8988T (cell line): ENCODE results near the gene RALGAPB.
"Not testable (repeated sequence)": the region's sequence is repeated elsewhere in the genome, so short reads cannot be mapped to it uniquely, and the experiment has no call there.

ENCODE experiments used
- DNase-seq: peaks from one replicate; pipeline ENCODE4 v3.0.0; 2011

The RALGAPB gene

GRCh38 chr20:38499366-38499765 lies 26.7 kb downstream of the RALGAPB start:
- DNase-seq, result no peak

- DNase-seq, result no peak
Measured at GRCh38 chr20:38501858-38502436, 29.3 kb downstream of the RALGAPB start.

GRCh38 chr20:38504368-38505090 lies 31.9 kb downstream of the RALGAPB start:
- DNase-seq, result no peak

- DNase-seq, result no peak
Measured at GRCh38 chr20:38505091-38505455, 32.4 kb downstream of the RALGAPB start.

GRCh38 chr20:38511726-38512125 lies 39.1 kb downstream of the RALGAPB start:
- not testable (repeated sequence) for DNase-seq

GRCh38 chr20:38514185-38514584 lies 41.5 kb downstream of the RALGAPB start:
- no peak for DNase-seq

- no peak for DNase-seq
Measured at GRCh38 chr20:38514947-38515346, 42.3 kb downstream of the RALGAPB start.

GRCh38 chr20:38515631-38516030 lies 43.0 kb downstream of the RALGAPB start:
- no peak for DNase-seq

GRCh38 chr20:38519426-38519825 lies 46.8 kb downstream of the RALGAPB start:
- no peak for DNase-seq

- DNase-seq, result no peak
Measured at GRCh38 chr20:38520261-38520660, 47.6 kb downstream of the RALGAPB start.

- no peak for DNase-seq
Measured at GRCh38 chr20:38523697-38524096, 51.1 kb downstream of the RALGAPB start.

- no peak for DNase-seq
Measured at GRCh38 chr20:38528167-38528566, 55.5 kb downstream of the RALGAPB start.

GRCh38 chr20:38531021-38531420 lies 58.4 kb downstream of the RALGAPB start:
- DNase-seq, result no peak

- no peak for DNase-seq
Measured at GRCh38 chr20:38534756-38535155, 62.1 kb downstream of the RALGAPB start.

GRCh38 chr20:38536310-38536709 lies 63.7 kb downstream of the RALGAPB start:
- no peak for DNase-seq

GRCh38 chr20:38537176-38537575 lies 64.5 kb downstream of the RALGAPB start:
- no peak for DNase-seq

GRCh38 chr20:38538789-38539188 lies 66.1 kb downstream of the RALGAPB start:
- no peak for DNase-seq

- no peak for DNase-seq
Measured at GRCh38 chr20:38543014-38543906, 70.6 kb downstream of the RALGAPB start.

GRCh38 chr20:38545771-38546170 lies 73.1 kb downstream of the RALGAPB start:
- DNase-seq, result no peak

GRCh38 chr20:38547288-38548085 lies 74.8 kb downstream of the RALGAPB start:
- DNase-seq, result no peak

- DNase-seq, result no peak
Measured at GRCh38 chr20:38548356-38549083, 75.9 kb downstream of the RALGAPB start.

GRCh38 chr20:38550274-38550673 lies 77.6 kb downstream of the RALGAPB start:
- no peak for DNase-seq
